NCI-H2171 (cell line): ENCODE data around the gene NLN.
"Not testable (repeated sequence)": the region's sequence is repeated elsewhere in the genome, so short reads cannot be mapped to it uniquely, and the experiment has no call there.

ENCODE experiments used
- DNase-seq: peaks from one replicate; lab custom pipeline; 2025; lab: John Stamatoyannopoulos, UW

Gene NLN

DNA sequence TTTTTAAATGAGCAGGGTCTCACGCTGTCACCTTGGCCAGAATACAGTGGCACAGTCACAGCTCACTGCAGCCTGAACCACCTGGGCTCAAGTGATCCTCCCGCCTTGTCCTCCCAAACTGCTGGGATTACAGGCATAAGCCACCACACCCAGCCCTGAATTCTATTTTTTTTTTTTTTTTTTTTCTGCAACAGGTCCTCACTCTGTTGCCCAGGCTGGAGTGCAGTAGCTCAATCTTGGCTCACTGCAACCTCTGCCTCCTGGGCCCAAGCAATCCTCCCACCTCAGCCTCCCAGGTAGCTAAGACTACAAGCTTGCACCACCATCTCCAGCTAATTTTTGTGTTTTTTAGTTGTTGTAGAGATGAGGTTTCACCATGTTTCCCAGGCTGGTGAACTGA is 51.0 kb downstream of the NLN start:
- DNase-seq, result not testable (repeated sequence)

DNA sequence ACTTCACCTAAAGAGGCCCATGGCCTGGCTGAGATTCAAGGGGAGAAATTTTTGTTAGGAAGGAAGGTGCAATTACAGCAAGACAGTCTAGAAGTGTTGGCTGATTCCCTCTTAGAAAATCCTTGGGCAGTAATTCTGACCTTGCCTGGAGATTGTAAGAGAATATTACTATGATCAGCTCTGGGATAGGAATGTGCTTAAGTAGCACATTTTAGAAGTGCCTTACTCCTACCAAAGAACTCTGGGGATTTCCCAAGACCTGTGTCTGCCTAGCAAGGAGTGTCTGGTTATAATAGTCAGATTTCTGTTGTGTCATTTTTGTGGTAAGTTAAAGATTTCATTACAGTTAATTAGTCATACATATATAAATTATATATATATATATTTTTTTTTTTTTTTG is 52.3 kb downstream of the NLN start:
- DNase-seq, result no peak

GRCh38 chr5:65775476-65775875 is 53.5 kb downstream of the NLN start:
- DNase-seq, result no peak

GRCh38 chr5:65776441-65777141 is 54.6 kb downstream of the NLN start:
- no peak for DNase-seq

- DNase-seq, result no peak
Observed at GRCh38 chr5:65778126-65778525, 56.1 kb downstream of the NLN start.

DNA sequence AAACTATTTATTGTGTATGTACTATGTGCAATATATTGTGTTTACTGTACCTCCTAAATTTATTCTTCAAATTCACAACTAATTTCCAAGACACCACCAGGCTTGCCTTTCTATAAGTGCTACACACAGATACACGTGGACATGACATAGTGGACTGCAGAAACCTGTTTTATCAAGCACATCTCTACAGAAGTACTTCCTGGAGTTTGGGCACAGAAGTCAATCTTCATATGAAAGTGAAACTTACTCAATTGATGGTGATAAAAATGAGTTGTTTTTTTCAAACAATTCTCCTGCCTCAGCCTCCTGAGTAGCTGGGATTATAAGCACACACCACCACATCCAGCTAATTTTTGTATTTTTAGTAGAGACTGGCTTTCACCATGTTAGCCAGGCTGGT is 57.6 kb downstream of the NLN start:
- no peak for DNase-seq

DNA sequence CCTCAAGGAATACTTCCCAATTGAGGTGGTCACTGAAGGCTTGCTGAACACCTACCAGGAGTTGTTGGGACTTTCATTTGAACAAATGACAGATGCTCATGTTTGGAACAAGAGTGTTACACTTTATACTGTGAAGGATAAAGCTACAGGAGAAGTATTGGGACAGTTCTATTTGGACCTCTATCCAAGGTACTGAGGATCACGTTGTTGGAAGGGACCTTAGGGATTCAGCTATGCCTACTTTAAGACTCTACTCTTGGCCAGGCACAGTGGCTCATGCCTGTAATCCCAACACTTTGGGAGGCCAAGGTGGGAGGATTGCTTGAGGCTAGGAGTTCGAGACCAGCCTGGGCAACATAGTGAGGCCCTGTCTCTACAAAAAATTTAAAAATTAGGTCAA is 66.3 kb downstream of the NLN start:
- not testable (repeated sequence) for DNase-seq

- no peak for DNase-seq
Observed at GRCh38 chr5:65790371-65791163, 68.6 kb downstream of the NLN start.

- DNase-seq, result no peak
Observed at GRCh38 chr5:65791712-65792673, 70.0 kb downstream of the NLN start.

- DNase-seq, result no peak
Observed at GRCh38 chr5:65796269-65796668, 74.3 kb downstream of the NLN start.

- no peak for DNase-seq
Observed at GRCh38 chr5:65796751-65797316, 74.8 kb downstream of the NLN start.

DNA sequence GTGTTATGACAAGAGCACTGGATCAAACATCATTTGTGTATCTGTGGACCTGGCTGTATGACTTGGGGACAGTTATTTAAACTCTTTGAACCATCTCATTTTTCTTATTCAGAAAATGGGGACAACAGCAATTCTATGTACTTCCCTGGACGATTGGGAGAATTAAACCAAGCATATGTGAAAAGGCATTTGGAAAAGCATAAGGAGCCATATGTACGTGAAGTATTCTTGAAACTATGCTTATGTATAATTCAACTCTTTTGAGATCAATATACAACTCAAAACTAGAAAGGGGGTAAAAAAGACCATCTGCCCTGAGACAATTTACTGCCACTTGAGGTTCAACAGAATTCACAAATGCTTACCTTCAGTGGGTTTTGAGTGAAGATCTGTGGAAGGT is 75.5 kb downstream of the NLN start:
- DNase-seq, result no peak

GRCh38 chr5:65799857-65800256 is 77.9 kb downstream of the NLN start:
- DNase-seq, result no peak

- no peak for DNase-seq
Observed at GRCh38 chr5:65800775-65801174, 78.8 kb downstream of the NLN start.

DNA sequence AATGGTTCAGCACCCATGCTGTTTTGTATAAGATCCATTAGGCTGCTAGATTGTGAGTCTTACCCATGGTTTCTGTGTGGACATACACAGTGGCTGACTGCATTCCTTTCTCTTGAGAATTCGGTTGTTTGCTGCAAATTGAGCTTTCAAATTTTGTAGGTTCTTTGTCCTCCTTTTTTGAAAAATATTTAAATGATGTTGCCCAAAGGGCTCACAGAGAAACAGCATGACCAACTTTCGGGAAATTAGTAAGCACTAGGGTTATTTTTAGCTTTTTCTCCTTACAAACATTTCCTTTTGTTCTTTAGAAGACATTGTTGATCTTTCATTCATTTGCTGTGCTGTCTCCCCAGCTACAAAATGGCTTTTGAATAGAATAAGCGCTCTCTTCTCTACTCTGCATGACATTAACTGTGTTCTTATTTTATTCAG is 79.4 kb downstream of the NLN start:
- no peak for DNase-seq

GRCh38 chr5:65802080-65802479 is 80.1 kb downstream of the NLN start:
- DNase-seq, result no peak

- DNase-seq, result no peak
Observed at GRCh38 chr5:65802820-65803219, 80.8 kb downstream of the NLN start.

DNA sequence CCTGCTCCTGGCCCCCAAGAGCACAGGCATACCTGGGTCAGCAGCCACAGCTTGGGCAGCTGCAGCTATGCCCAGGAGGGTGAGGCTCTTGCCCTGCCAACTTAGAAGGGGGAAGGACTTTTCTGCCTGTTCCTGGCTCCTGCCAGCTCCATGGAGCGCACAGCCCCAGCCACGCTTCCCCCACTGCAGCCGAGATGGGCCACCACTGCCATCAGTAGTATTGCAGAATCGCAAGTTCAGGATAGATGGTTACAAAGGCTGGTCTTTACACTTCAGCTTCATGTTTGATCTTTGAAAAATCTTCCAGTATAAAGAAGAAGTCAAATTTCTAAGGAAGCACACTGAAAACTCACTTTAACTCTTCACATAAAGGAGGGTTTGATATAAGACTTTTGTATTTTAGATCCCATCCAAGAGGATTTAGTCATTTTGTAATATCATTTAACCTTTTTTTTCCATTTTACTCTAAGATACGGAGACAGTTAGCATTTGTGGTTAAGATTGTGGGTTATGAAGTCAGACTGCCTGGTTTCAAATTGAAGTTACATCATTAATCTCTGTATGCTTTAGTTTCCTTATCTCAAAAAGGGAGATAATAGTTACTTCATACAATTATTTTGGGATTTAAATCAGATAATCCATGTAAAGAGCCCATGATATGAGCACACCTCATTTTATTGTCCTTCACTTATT is 81.8 kb downstream of the NLN start:
- DNase-seq, result no peak

DNA sequence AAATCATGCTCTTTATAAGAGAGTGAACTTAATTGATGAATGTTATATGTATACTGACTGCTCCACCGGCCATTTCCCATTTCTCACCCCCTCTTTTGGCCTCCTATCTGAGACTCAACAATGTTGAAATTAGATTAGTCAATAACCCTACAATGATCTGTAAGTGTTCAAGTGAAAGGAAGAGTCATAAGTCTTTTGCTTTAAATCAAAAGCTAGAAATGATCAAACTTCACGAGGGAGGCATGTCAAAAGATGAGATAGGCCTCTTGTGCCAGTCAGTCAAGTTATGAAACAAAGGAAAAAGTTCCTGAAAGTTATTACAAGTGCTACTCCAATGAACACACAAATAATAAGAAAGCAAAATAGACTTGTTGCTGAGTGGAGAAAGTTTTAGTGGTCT is 83.1 kb downstream of the NLN start:
- DNase-seq, result no peak

- not testable (repeated sequence) for DNase-seq
Observed at GRCh38 chr5:65807494-65807893, 85.5 kb downstream of the NLN start.

- no peak for DNase-seq
Observed at GRCh38 chr5:65808251-65808741, 86.3 kb downstream of the NLN start.
